ENCODE data around the gene C14orf132.

The C14orf132 gene

DNA sequence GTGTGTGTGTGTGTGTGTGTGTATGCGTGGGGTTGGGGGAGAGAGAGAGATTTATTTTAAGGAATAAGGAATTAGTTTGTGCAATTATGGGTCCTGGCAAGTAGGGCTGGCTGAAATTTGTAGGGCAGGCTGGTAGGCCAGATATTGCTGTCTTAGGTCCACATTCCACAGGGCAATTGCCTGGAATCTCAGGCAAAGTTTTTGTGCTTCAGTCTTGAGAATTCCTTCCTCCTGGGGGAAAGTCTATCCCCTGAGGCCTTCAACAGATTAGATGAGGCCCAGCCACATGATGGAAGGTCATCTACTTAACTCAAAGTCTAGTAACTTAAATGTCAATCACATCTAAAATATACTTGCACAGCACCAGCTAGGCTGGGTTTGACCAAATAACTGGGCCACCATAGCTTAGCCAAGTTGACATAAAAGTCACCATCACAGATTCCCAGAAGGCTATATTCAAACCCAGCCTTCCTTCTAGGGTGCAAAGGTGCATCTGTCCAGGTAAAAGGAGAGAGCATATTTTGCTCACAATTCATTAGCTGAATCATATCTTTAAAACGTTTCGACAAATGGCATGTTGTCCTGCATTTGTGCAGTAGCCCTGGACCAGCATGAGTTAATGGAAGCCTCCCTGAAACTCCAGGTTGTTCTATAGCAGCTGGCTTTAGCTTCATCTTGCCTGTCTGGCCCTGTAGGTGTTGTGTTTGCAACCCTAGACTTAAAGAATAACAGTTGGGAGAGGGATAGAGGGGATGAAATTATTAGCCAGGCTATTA is 63.1 kb downstream of the C14orf132 start:
- DNase-seq = no peak

DNA sequence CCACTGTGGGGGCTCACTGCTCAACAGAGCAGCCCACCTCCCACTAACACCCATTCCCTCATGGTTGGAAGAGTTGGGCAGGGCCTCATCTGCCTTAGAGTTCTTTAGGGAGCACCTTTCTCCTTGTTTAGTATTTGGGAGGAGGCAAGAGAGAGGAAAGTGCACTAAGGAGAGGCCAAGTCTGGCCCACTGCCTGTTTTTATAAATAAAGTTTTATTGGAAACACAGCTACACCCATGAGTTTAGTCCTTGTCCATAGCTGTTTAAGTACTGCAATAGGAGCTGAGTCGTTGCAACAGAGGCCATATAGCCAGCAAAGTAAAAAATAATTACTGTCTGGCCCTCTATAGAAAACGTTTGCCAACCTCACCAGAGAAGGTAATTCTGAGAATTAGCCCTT is 63.9 kb downstream of the C14orf132 start:
- DNase-seq = no peak

DNA sequence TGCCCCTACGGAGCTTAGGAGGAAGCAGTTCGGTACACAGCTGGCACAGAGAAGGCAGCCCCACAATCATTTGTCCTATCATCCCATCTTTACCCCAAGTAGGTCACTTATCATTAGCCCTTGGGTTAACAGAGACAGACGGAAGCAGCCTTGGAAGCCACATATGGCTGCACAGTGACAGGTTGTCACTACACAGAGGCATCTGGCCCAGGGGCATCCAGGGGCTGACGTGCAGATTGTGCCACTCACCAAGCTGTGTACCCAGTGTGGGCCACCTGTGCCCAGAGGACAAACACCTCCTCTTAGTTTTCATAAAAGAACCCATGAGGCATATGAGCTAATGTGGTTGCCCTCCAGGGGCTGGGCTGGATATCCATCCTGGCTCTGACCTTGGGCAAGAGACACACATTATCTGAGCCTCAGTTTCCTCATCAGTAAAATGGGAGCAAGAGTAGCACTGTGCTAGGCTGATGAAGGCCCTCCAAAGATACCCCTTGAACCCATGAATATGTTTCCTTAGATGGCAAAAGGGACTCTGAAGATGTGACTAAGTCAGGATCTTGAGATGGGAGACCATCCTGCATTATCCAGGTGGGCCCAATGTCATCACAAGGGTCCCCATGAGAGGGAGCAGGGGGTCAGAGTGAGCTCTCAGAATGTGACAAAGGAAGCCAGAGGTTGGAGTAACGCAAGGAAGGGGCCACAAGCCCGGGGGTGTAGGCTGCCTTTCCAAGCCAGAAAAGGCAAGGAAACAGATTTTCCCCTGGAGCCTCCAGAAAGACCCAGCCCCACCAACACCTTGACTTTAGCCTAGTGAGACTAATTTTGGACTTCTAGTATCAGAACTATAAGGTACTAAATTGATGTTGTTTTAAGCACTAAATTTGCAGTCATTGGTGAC is 64.6 kb downstream of the C14orf132 start:
- no peak for DNase-seq

DNA sequence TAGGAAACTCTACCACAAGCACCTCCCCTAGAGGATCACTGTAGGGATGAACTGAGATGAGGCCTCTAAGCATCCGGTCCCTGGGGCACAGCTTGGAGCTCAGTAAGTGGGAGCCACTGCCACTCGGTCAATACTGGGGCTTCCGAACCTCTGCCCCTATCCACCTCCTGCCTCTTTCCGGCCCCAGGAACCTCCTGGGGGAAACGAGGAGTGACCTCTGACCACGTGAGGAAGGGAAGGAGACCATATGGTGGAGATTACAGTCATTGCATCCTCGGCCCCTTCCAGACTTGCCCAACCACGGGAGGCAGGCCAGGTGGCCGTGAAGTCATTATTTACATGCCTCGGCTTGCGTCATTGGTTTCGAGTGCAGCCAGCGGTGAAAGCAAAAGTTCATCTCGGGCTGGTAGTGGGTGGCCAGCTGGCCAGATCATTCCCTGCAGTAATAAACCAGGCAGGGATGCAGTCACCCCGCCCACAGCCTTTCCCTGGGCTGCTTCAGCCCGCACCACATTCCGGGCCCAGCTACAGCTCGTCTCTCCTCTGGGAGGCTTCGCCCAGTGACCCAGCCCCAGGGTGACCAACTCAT is 65.4 kb downstream of the C14orf132 start:
- no peak for DNase-seq

DNA sequence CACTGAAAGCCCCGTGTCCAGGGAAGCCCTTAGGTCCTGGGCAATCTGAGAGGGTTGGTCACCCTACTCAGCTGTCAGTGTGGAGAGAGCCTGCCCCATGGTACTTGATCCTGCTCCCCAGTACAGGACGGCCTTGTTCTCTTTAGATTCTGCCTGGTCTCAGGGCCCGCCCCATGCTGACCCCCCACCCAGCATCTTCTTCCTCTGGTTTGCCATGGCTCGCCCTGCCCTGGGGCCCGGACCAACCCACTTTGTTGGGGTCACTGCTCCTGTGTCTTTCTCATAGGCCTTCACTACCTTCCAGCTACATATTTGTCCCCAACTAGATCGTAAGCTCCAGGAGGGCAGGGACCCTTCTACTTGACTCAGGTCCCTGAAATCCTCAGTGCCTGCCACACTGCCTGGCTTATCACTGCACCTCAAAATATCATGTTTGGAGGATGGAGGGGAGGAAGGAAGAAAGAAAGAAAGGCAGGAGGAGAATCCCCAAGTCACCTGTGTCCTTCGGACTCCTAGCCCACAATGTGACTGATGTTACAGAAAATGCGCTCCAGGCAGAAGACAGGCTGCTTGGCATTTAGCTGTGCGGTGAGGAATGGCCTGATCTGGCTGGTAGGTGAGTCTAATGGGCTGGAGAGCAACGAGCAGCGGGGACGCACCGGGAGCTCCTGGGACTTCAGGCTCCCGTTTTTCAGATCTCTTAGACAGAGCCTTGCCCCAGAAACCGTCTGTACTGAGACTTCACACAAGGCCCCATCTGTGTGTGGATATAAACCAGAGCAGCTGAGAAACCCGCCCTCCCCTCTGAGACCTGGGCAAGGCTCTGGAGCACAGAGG is 66.1 kb downstream of the C14orf132 start:
- DNase-seq = no peak

DNA sequence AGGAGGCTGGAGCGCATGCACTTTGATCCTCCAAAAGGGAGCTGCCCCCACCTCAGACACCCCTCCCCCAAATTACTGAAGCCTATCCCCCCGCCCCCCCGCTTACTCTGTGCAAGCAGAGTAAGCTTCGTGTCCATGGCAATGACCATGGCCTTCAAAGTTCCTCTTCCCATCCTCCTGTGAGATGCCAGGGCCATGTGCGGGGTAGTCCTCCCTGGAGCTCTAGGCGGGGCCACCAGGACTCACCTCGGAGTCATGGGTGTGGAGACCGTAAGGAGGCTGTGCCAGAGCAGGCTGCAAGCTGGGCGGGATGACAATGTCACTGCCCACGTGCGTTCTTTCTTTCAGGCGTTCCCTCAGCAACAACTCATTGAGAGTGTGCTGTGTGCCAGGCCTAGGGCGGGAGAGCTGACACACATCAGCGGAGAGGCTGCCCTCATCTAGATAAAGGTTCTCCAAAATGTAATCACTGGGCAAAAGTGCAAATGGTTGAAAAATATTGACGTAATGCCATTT is 66.8 kb downstream of the C14orf132 start:
- DNase-seq = no peak

DNA sequence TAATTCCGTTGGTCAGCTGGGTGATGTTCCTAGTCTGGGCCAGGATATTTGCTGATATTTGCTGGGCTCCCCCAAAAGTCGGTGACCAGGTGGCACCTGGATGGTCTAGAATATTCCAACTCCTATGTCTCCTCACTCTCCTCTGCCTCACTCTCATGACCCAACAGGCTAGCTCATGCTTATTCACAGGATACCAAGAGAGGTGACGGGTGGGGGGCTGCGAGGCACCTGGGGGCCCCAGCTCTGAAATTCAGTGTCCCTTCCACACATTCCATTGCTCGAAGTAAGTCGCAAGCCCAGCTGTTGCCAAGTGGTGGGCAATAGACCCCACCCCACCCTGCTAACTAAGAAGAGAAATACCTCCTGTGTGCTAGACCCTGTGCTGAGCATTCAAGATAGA is 67.7 kb downstream of the C14orf132 start:
- no peak for DNase-seq

DNA sequence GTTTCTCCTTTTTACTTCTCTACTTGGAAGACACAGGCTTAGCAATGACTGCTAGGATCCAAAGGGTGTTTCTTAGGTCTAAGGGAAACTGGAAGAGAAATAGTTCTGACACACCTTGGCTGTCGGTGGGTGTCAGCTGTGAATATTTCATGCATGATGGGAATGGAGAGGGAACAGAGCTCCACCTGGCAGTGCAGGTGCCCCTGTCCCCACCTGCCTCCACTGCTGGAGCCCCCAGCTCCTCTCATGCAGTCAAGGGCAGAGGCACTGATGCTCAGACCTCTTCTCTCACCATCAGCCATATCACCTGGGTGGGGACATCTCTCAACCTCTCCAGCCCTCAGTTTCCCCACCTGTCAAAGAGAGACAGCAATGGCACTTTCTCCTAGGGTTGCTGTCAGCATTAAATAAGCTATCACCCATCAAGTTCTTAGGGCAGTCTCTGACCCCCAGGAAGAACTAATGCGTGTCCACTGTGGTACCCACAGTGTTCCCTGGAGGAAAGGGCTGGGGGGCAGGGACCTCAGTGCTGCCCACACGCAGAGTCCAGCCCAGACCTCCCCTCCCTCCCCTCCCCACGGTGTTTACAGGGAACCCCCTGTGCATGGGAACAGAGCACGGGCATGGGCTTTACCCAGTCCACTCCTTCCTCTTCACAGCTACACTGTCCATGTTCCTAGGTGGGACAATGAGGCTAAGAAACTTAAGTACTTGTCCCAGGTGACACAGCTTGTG is 69.1 kb downstream of the C14orf132 start:
- DNase-seq = no peak

DNA sequence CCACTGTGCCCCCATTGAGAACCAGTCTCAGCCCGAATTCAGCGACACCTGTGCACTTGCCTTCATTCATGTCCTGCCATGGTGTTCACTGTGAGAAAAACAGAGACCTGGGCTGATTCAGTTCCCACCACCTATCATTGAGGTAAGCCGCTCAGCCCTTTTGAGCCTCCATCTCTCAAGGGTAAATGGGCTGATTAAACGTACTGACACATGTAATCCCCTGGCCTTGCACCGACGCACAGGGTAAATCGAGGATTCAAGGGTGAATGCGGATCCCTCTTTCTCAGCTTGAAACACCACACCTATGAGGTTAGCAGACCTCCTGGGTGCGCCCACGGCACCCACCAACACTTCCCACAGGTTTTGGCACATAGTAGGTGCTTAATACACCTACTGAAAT is 69.7 kb downstream of the C14orf132 start:
- DNase-seq = no peak

DNA sequence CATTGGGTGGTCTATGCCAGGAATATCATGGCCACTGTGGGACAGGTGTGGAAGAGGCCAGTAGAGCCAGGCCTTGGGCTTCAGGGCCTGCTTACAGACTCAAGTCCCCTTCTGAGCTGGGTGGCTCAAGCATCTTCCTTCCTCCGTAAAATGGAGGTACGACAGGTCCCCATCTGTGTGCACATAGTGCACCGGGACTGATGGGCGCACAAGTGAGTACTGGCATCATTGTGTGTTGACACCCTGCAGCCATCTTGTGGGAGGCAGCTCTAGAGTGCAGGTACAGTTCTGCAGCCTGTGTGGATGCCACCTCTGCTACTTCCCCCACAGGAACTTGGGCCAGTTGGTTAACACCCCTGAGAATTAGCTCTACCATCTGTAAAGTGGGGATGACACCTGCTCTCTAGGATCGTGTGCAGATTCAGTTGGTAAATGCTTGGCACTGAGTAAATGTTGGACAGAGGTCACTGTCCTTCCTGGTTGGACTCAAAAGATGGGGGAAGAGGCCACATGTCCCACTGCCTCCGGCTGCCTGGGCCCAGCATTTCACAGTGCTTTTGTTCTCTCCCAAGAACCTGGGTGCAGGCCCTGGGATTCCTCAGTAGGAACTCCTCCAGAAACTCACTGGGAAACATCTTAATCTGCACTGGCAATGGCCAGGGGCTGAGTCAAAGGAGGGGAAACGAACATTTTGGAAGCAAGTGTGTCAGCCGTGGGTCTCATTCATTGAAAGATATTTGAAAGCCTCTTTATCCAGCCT is 70.6 kb downstream of the C14orf132 start:
- DNase-seq = no peak

DNA sequence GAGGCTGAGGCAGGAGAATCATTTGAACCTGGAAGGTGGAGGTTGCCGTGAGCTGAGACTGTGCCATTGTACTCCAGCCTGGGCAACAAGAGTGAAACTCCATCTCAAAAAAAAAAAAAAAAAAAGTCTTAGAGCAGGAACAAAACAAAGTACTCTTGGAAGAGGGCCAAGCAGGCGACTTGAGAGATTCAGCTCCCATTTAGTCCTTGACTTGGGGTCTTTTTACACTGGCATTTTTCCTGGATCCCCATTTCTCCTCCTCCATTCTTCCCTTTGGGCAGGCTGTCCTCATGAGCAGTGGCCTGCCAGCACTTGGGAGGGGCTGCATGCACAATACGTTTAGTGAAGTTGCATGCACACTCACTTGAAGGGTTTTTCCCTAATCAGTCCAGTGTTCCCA is 72.9 kb downstream of the C14orf132 start:
- no peak for DNase-seq

DNA sequence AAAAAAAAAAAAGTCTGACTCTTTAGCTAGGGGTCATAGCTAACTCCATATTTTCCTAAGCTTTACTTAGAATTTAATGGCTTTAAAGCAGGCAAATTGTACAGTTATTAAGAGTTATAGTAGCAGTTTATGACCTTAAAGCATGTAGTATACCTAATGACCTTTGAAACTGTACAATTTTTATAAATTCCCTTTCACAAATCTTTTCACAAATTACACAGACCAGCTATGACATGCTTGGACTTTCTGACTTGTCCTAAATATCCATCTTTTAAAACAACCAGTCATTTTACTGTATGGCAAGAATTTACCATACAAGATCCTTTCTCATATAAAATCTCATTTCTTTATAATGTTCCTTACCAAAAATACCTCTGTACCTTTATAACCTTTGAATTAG is 74.8 kb downstream of the C14orf132 start:
- DNase-seq = no peak

DNA sequence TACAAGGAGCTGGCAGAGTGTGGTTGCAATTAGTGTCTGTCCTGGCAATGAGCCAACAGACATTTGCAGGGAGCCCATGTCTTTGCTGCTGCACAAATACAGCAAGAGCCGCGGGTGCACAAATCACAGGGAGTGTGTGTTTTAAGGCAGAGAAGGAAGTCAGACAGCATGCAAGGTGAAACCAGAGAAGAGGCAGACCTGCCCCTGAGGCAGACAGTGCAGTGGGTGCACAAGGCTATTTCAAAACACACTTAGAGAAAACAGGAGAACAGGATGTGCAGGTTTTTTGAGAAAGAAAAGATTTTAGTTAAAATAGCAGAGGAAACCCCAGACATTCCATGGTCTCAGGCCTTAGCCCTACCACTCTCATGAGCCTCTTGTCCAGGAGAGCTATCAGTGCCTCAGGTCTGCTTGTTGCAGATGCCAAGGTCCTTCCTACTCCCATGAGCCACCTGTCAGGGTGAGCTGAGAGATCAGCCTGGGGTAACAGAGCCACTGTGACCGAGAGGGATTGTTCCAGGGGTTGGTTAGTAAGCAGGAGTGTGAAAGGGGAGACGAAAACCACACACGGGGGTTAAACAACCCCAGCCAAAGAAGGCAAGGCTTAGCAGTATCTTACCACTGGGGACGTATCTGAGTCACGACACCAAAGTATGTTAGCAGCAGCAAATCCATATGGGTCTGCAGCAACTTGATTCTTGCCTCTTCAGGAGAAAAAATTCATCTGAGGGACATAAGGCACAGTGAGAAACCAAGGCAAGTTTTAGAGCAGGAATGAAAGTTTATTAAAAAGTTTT is 78.1 kb downstream of the C14orf132 start:
- no peak for DNase-seq

DNA sequence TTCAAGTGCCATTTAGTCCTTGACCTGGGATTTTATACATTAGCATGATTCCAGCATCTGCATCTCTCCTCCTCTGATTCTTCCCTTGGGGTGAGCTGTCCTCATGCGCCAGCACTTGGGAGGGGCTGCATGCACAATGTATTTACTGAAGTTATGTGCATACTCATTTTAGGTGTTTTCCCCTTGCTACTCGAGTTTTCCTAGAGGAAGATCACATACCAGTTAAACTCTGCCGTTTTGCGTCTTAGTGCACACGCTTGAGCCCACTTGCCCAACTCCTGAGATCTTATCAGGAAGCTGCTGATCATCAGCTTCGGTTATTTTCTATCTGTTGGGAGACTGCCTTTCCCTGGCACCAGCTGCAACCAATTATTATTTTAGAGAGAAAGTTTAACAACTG is 78.8 kb downstream of the C14orf132 start:
- no peak for DNase-seq

DNA sequence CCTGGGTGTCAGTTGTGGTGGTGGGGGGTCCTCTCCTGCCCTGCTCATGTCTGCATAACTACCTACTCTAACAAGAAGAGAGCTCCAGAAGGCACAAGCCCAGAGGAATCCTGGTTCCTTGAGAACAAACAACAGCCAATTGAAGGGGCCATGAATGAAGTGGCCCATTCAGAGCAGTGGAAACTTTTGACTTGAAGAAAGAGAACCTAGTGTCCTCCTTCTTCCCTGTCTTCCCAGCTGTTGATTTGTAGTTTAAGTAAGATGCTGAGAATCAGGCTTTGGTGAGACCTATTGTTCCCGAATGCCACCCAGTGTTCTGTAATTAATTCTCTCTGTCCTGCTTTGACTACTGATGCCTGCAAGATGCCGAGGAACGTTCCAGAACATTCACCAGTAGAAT is 79.2 kb downstream of the C14orf132 start:
- no peak for DNase-seq

DNA sequence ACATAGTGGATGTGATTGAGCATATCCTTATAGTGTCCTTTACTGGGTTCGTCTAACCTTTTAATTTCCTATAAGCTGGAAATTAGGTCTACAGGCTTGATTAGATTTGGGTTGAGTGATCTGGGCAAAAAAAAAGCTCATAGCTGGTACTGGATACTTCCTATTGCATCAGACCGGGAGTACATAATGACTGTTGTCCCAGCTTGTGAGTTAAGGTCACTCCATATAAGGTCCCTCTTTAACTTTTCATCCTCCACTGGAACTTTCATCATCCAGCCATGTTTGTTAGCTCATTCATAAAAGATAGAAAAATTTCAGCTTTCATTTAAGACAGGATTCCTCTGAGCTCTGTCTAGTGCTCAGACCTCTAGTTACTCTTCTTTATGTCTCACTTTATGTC is 80.8 kb downstream of the C14orf132 start:
- no peak for DNase-seq

DNA sequence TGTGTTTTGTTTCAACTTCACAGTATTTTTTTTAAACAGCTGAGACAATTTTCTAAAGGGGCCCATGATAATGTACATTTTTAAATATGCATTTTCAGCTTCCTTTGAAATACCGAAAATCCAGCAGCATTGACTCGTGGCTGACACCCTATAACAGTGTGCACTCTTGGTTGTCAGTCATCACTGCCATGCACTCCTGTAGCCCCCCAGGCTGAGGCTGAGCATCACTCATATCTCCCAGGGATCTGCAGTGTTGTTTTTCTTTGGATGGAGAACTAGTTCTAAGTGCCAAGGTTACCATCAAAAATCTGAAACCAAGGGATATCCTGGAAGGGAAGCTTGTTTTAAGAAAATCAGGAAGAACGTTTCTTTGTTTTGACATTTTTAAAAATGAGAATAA is 81.2 kb downstream of the C14orf132 start:
- DNase-seq = no peak

DNA sequence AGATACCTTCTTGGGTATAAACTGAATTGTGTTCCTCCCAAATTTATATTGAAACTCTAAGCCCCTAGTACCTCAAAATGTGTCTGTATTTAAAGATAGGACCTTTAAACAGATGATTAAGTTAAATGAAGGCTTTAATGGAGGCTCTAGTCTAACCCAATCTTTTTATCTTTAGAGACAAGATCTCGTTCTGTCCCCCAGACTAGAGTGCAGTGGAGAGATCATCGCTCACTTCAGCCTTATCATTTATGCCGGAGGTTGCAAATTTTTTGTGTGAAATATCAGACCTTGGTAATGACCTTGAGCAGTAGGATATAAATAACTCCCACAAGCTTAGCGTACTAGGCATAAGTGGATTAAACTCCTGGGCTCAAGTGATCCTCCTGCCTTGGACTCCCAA is 81.8 kb downstream of the C14orf132 start:
- no peak for DNase-seq

DNA sequence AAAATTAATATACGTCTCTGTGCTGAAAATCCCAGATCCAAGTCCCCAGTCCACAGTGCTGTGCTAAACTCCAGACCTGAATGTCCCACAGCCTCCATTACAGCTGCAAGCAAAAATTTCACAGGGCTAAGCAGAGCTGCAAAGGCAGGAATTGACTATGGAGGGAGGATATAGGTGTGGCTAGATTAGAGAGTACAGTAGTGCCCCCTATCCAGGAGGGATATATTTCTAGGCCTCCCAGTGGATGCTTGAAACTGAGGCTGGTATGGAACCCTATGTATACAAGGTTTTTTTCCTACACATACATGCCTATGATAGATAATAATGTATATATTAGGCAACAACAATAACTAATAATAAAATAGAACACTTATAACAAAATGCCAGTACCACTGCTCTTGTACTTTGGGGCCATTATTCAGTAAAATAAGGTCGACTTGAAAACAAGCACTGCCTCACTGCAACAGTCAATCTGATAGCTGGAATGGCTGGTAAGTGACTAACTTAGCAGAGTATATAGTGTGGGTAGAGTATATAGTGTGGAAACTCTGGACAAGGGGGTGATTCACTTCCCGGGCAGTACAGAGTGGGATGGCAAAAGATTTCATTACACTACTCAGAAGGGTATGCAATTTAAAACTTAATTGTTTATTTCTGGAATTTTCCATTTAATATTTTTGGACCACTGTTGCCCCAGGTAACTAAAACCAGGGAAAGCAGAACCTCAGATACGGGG is 82.7 kb downstream of the C14orf132 start:
- DNase-seq = no peak

DNA sequence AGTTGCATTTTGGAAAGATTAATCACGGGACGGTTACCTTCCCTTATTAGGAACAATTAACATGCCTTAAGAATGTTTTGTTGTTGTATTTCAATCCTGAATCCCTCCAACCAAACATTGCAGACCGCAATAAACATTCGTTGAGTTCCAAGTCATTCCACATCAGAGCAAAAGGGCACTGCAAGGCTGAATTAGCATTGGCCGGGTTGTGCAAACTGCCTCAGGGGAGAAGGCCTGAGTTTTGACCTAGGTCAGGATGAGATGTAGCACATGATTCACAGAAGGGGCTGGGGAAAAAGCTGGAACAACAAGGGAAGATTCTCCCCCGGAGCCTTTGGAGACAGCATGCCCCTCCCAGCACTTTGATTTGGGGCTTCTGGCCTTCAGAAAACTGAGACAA is 83.3 kb downstream of the C14orf132 start:
- no peak for DNase-seq

Measured in activated gamma-delta T cell (primary cell).